ENCODE data around the gene ETFRF1. TPM values are rescaled to one million over a fixed set of nuclear protein-coding genes. Genes with fewer than 3 reads are reported as not detected.

Gene ETFRF1
- total RNA-seq, 1 donor from 2014 or later = 24.7 TPM

DNA sequence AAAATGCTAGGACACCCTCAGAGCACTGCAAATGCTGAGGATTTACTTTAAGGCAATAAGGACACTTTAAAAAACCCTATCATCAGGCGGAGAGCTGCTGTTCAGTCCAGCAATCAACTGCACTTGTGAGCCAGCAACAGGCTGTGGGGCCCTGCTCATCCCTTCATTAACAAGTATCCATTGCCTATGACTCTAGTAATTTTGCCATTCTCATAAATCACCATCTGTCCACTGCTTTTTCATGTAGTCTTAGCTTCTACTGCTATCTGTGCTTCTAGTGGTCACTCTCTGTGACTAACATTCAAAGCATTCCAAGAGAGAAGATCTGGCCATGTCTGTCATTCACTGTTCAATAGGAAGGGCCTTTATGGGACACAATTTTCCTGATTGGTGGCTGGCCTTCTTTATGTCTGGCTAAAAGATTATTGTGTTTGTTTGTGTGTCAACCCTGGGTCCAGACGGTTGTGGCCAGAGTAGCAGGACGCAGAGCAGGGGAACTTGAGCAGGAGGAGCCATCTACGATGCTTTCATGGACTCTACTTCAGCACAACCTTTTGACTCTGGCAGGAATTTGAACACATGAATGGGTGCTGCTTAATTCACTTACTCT lies 59.3 kb downstream of the ETFRF1 start:
- DNase-seq (no peak), ATAC-seq (no peak)
- Histone ChIP-seq H3K36me3 (no peaks in the 10 kb centered on the region), H3K27ac (no peak overlapping the region), H3K4me3 (no peak overlapping the region), H3K4me1 (peaks cover 12% of the 10 kb centered on the region), H3K27me3 (ENCODE audit: low read depth) (no peaks in the 10 kb centered on the region), H3K9me3 (no peaks in the 10 kb centered on the region)
- no peak for TF ChIP-seq CTCF (IDR thresholded peaks at IDR 0.05)
- intact Hi-C loops (cut with DNase I) = no loop called here

Other genes with a start within 250 kb of the ETFRF1 start
- 50.6 TPM for gene BCAT1, start 246.1 kb upstream of the ETFRF1 start, total RNA-seq
- 6.7 TPM for gene DNAI7, start 77 bp upstream of the ETFRF1 start, total RNA-seq
- gene KRAS, start 55.7 kb downstream of the ETFRF1 start, total RNA-seq = 28.6 TPM